Measurements from ENCODE around the gene CD99L2. TPM values are rescaled to one million over a fixed set of nuclear protein-coding genes. Genes with fewer than 3 reads are reported as not detected.
A peak's percentile ranks its signal among the peaks of the same experiment; 100 is the strongest.

CD99L2 gene
- total and polyA plus RNA-seq, 7 experiments from 2014 or later = 14.3 to 20.4 (median 16.0) TPM

GRCh38 chrX:150731795-150732194, 166.7 kb downstream of the CD99L2 start:
- H3K4me3 Mint-ChIP-seq = no peak overlapping the region
- H3K4me1 Mint-ChIP-seq = peaks cover 0 to 34% (median 19%) of the 10 kb centered on the region in 7 donors
- peaks cover 13 to 43% (median 20%) of the 10 kb centered on the region in 5 donors for H3K36me3 Mint-ChIP-seq
- Histone ChIP-seq H3K27me3 (ENCODE audit: control insufficient read depth in 2 of 2, insufficient read depth in 2 of 2, low read length in 2 of 2) (no peaks in the 10 kb centered on the region), H3K27ac (ENCODE audit: low read depth, low read length) (no peak overlapping the region), H3K4me1 (ENCODE audit: control insufficient read depth in 2 of 2, insufficient read depth in 2 of 2, low read length in 2 of 2) (peaks cover 0 to 3% of the 10 kb centered on the region in 2 donors), H3K36me3 (ENCODE audit: control insufficient read depth in 2 of 3, insufficient read depth in 3 of 3, low read length in 3 of 3) (peaks cover 15 to 51% (median 21%) of the 10 kb centered on the region in 3 experiments), H3K9me3 (ENCODE audit: control insufficient read depth in 2 of 3, low read length in 3 of 3) (no peaks in the 10 kb centered on the region), H3K4me3 (ENCODE audit: low read length) (no peak overlapping the region)
- intact Hi-C loops (cut with micrococcal nuclease) = no loop called here
- H3K27me3 Mint-ChIP-seq = no peaks in the 10 kb centered on the region
- no peak overlapping the region for H3K27ac Mint-ChIP-seq
- DNase-seq (no peak), ATAC-seq (no peak)
- ChIA-PET POLR2A (no interaction called here), CTCF (no interaction called here)
- no peaks in the 10 kb centered on the region for H3K9me3 Mint-ChIP-seq

DNA sequence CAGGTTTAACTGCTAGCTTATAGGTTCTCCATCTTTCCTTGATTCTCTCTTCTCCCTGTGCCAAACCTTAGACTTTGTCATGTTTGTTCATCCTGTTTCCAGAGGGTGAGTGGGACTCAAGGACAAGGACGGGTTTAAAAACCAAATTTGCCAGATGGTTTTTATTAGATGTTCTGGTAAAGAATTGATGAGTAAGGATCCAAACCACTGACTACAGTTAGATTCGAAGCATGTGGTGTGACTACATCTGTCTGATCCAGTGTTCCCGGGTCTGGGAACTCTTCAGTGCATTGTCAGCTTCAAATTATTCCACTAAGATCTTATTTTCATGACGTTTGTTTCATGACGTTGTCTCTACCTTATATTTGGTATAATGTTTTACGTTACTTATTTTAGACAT, 167.7 kb downstream of the CD99L2 start:
- Mint-ChIP-seq H3K4me1 (peaks cover 0 to 29% (median 11%) of the 10 kb centered on the region in 7 donors), H3K27ac (no peak overlapping the region), H3K9me3 (no peaks in the 10 kb centered on the region), H3K4me3 (no peak overlapping the region), H3K36me3 (peaks cover 13 to 33% (median 20%) of the 10 kb centered on the region in 5 donors), H3K27me3 (no peaks in the 10 kb centered on the region)
- no peak for DNase-seq
- no peak overlapping the region for H3K27ac ChIP-seq (ENCODE audit: low read depth, low read length)
- H3K27me3 ChIP-seq (ENCODE audit: control insufficient read depth in 2 of 2, insufficient read depth in 2 of 2, low read length in 2 of 2) = no peaks in the 10 kb centered on the region
- POLR2A ChIA-PET = no interaction called here
- intact Hi-C loops (cut with micrococcal nuclease) = no loop called here
- no peaks in the 10 kb centered on the region for H3K9me3 ChIP-seq (ENCODE audit: control insufficient read depth in 2 of 3, low read length in 3 of 3)
- ATAC-seq = no peak
- H3K4me3 ChIP-seq (ENCODE audit: low read length) = no peak overlapping the region
- peaks cover 15 to 45% (median 21%) of the 10 kb centered on the region in 3 experiments for H3K36me3 ChIP-seq (ENCODE audit: control insufficient read depth in 2 of 3, insufficient read depth in 3 of 3, low read length in 3 of 3)
- H3K4me1 ChIP-seq (ENCODE audit: control insufficient read depth in 2 of 2, insufficient read depth in 2 of 2, low read length in 2 of 2) = no peaks in the 10 kb centered on the region
- CTCF ChIA-PET = interaction anchor here (1.1 kb wide), 1 partner anchor 47 kb away, joined by 3 read pairs; no protein-coding TSS in a partner anchor

DNA sequence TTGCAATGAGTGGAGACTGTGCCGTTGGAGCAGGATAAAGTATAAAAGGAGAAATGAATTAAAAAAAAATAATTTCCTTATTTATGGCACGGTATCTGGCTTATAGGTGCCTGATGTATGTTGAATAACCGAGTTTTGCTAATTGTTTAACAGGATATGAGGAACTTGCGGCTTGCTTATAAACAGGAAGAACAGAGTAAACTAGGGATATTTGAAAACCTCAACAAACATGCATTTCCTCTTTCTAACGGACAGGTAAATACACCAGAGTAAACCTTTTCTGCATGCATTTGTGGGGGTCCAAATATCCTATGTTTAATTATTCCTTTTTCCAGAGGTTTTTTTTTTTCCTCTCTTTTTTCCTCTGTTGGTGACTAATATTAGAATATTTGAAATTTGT, 168.5 kb downstream of the CD99L2 start:
- POLR2A ChIA-PET = no interaction called here
- peaks cover 14 to 39% (median 21%) of the 10 kb centered on the region in 3 experiments for H3K36me3 ChIP-seq (ENCODE audit: control insufficient read depth in 2 of 3, insufficient read depth in 3 of 3, low read length in 3 of 3)

DNA sequence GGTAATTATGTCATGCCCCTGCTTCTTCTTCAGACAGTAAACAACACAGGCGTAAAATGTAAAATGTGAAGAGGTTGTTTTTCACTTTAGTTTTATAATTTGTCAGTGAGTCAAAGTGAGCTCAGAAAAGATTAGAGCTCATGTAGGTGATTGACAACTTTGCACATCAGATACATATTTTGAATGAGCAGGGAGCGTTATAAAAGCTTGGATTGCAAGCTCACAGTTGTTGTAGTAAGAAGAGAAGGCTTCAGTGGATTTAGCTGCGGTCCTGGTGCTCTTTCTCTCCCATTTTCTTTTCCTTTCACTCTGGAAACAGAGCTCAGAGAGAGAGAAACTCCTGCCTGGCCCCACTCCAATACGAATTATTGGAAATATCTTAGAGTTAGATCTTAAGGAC, 178.8 kb downstream of the CD99L2 start:
- Mint-ChIP-seq H3K36me3 (peaks cover 0 to 19% (median 11%) of the 10 kb centered on the region in 5 donors), H3K27ac (no peak overlapping the region), H3K9me3 (no peaks in the 10 kb centered on the region), H3K4me3 (no peak overlapping the region), H3K4me1 (peaks cover 13 to 59% (median 27%) of the 10 kb centered on the region in 7 donors), H3K27me3 (no peaks in the 10 kb centered on the region)
- peaks cover 0 to 10% (median 0%) of the 10 kb centered on the region in 3 experiments for H3K36me3 ChIP-seq (ENCODE audit: control insufficient read depth in 2 of 3, insufficient read depth in 3 of 3, low read length in 3 of 3)
- no peak for ATAC-seq
- no peak overlapping the region for H3K4me3 ChIP-seq (ENCODE audit: low read length)
- no peaks in the 10 kb centered on the region for H3K27me3 ChIP-seq (ENCODE audit: control insufficient read depth in 2 of 2, insufficient read depth in 2 of 2, low read length in 2 of 2)
- intact Hi-C loops (cut with micrococcal nuclease) = loop anchor here (5.0 to 10.0 kb wide), 4 partner anchors 55 to 767 kb away; no protein-coding TSS in a partner anchor
- H3K27ac ChIP-seq (ENCODE audit: low read depth, low read length) = no peak overlapping the region
- CTCF ChIA-PET = interaction anchor here (0.7 to 1.9 kb wide), 6 partner anchors 20 to 750 kb away, joined by 3 to 6 read pairs (median 3); no protein-coding TSS in a partner anchor
- no peak for DNase-seq
- peaks cover 0 to 7% of the 10 kb centered on the region in 2 donors for H3K4me1 ChIP-seq (ENCODE audit: control insufficient read depth in 2 of 2, insufficient read depth in 2 of 2, low read length in 2 of 2)
- POLR2A ChIA-PET = interaction anchor here (0.8 to 1.4 kb wide), 3 partner anchors 25 to 36 kb away, joined by 3 read pairs; no protein-coding TSS in a partner anchor
- no peaks in the 10 kb centered on the region for H3K9me3 ChIP-seq (ENCODE audit: control insufficient read depth in 2 of 3, low read length in 3 of 3)

More for the DNA sequence above, 168.5 kb downstream of the CD99L2 start:
- peaks cover 13 to 30% (median 19%) of the 10 kb centered on the region in 5 donors for H3K36me3 Mint-ChIP-seq
- no peak overlapping the region for H3K4me3 Mint-ChIP-seq
- no peaks in the 10 kb centered on the region for H3K9me3 Mint-ChIP-seq
- no peaks in the 10 kb centered on the region for H3K27me3 Mint-ChIP-seq
- H3K9me3 ChIP-seq (ENCODE audit: control insufficient read depth in 2 of 3, low read length in 3 of 3) = no peaks in the 10 kb centered on the region
- no peak overlapping the region for H3K4me3 ChIP-seq (ENCODE audit: low read length)
- ATAC-seq (no peak), DNase-seq (no peak)
- peaks cover 2 to 28% (median 7%) of the 10 kb centered on the region in 7 donors for H3K4me1 Mint-ChIP-seq
- H3K27ac ChIP-seq (ENCODE audit: low read depth, low read length) = no peak overlapping the region
- H3K27ac Mint-ChIP-seq = peak overlapping the region in 1 of 9 donors; percentile 21
- CTCF ChIA-PET = no interaction called here
- H3K4me1 ChIP-seq (ENCODE audit: control insufficient read depth in 2 of 2, insufficient read depth in 2 of 2, low read length in 2 of 2) = no peaks in the 10 kb centered on the region
- no peaks in the 10 kb centered on the region for H3K27me3 ChIP-seq (ENCODE audit: control insufficient read depth in 2 of 2, insufficient read depth in 2 of 2, low read length in 2 of 2)
- intact Hi-C loops (cut with micrococcal nuclease) = no loop called here

Other genes starting within 250 kb of the CD99L2 start
- gene MTMR1, start 205.3 kb downstream of the CD99L2 start, total RNA-seq = 10 to 100 TPM; 37.0 to 53.1 (median 42.1) TPM
- 10 to 100 TPM; 11.3 to 24.8 TPM for gene MTMR1, start 205.3 kb downstream of the CD99L2 start, polyA plus RNA-seq
- 10 to 100 TPM in 1 of 5 experiments, 1 to 10 TPM in 2, under 1 TPM in 2; 0.51 to 23.5 (median 2.6) TPM for gene HMGB3, start 84.7 kb upstream of the CD99L2 start, total RNA-seq
- under 1 TPM; 0.29 to 0.51 TPM for gene HMGB3, start 84.7 kb upstream of the CD99L2 start, polyA plus RNA-seq

Measured in naive thymus-derived CD4-positive, alpha-beta T cell (primary cell).